B cell (primary cell): ENCODE measurements around the gene KCNE1. TPM values are rescaled to one million over a fixed set of nuclear protein-coding genes. Genes with fewer than 3 reads are reported as not detected.
A peak's percentile ranks its signal among the peaks of the same experiment; 100 is the strongest.

ENCODE experiments used
- ATAC-seq: fragments of 200-7000 bp; cut with Tn5 transposase; one replicate; pipeline ENCODE4 v1.10.0; 2021; ENCODE audit warnings: low read depth, mild to moderate bottlenecking, moderate number of reproducible peaks, moderate library complexity
- CTCF ChIA-PET: fragments of 350-600 bp; sonication (Branson Sonifier 250); formaldehyde crosslinking; loops from one replicate; lab custom pipeline; 2021; ENCODE audit warnings: antibody characterized with exemption, inconsistent platforms; lab: Charles Lee
- POLR2A ChIA-PET: fragments of 350-600 bp; sonication (Branson Sonifier 250); formaldehyde crosslinking; loops from one replicate; lab custom pipeline; 2021; ENCODE audit warnings: antibody characterized with exemption; lab: Charles Lee
- DNase-seq: peaks from one replicate; pipeline ENCODE4 v3.0.0; 2013
- H2AFZ ChIP-seq: 2 replicates; pipeline ENCODE4 v1.6.1; 2012; ENCODE audit warnings: mild to moderate bottlenecking, low read depth, low read length; ENCODE audit not compliant: insufficient read depth, poor library complexity, severe bottlenecking
- H3K27ac ChIP-seq, 2 donors: 1 replicate in 1 of 2; 2 replicates in 1 of 2; pipeline ENCODE4 v1.5.1; 2012 to 2013; ENCODE audit warnings: low read length in 2 of 2, mild to moderate bottlenecking in 2 of 2, moderate library complexity in 1 of 2
- H3K27me3 ChIP-seq, 4 experiments: fragments of 200-600 bp in 1 of 4; sonication (generic) in 1 of 4; replicated peaks in 1 of 4; 1 replicate in 2 of 4; 2 replicates in 2 of 4; pipeline versions ENCODE4 v1.6.1 to v1.7.0; 2013 to 2016; ENCODE audit warnings: low read length in 3 of 4, mild to moderate bottlenecking in 2 of 4, mixed read lengths in 1 of 4, moderate library complexity in 1 of 4; ENCODE audit not compliant: insufficient read depth in 4 of 4, control insufficient read depth in 3 of 4; ENCODE audit errors: control extremely low read depth in 1 of 4
- H3K36me3 ChIP-seq, 2 experiments: replicated peaks in 1 of 2; 1 replicate in 1 of 2; 2 replicates in 1 of 2; pipeline versions ENCODE4 v1.6.1 to v1.7.1; 2013; ENCODE audit warnings: low read length in 1 of 2; ENCODE audit not compliant: insufficient read depth in 2 of 2, control insufficient read depth in 1 of 2; ENCODE audit errors: control extremely low read depth in 1 of 2, extremely low read depth in 1 of 2
- H3K4me1 ChIP-seq, 2 donors: fragments of 200-600 bp in 1 of 2; sonication (generic) in 1 of 2; 1 replicate in 1 of 2; 2 replicates in 1 of 2; pipeline versions ENCODE4 v1.5.1 to v1.6.1; 2013 to 2017; ENCODE audit warnings: low read length in 2 of 2; ENCODE audit not compliant: control insufficient read depth in 2 of 2, insufficient read depth in 2 of 2
- H3K4me2 ChIP-seq: replicated peaks from 2 replicates; pipeline ENCODE3; 2012; ENCODE audit warnings: mild to moderate bottlenecking, low read depth, low read length; ENCODE audit not compliant: poor library complexity, severe bottlenecking
- H3K4me3 ChIP-seq, 5 experiments: fragments of 200-600 bp in 1 of 5; sonication (generic) in 1 of 5; 1 replicate in 3 of 5; 2 replicates in 2 of 5; pipeline versions ENCODE4 v1.5.1 to v1.7.0; 2011 to 2016; ENCODE audit warnings: low read length in 4 of 5, mild to moderate bottlenecking in 4 of 5, low read depth in 2 of 5, control low read depth in 1 of 5, moderate library complexity in 1 of 5; ENCODE audit not compliant: insufficient read depth in 1 of 5; ENCODE audit errors: control extremely low read depth in 1 of 5, extremely low read depth in 1 of 5
- H3K79me2 ChIP-seq: fragments of 200-600 bp; sonication (generic); one replicate; pipeline ENCODE4 v1.6.0; 2016; ENCODE audit warnings: low read length; ENCODE audit not compliant: control insufficient read depth, insufficient read depth
- H3K9ac ChIP-seq: fragments of 200-600 bp; sonication (generic); 2 replicates; pipeline ENCODE4 v1.6.1; 2017; ENCODE audit warnings: mild to moderate bottlenecking, low read length, moderate library complexity
- H3K9me3 ChIP-seq, 3 donors: one replicate each; pipeline versions ENCODE4 v1.6.1 to v1.7.1; 2013; ENCODE audit warnings: low read length in 2 of 3; ENCODE audit not compliant: control insufficient read depth in 2 of 3, insufficient read depth in 1 of 3; ENCODE audit errors: control extremely low read depth in 1 of 3
- H4K20me1 ChIP-seq: 2 replicates; pipeline ENCODE4 v1.6.0; 2012; ENCODE audit warnings: mild to moderate bottlenecking, low read length; ENCODE audit not compliant: insufficient read depth, control insufficient read depth, poor library complexity, severe bottlenecking
- H3K27ac Mint-ChIP-seq: one replicate; pipeline ENCODE4 v1.8.0; 2021; ENCODE audit warnings: mixed read lengths
- H3K27me3 Mint-ChIP-seq: one replicate; pipeline ENCODE4 v1.8.0; 2021; ENCODE audit warnings: mixed read lengths
- H3K4me1 Mint-ChIP-seq: one replicate; pipeline ENCODE4 v1.8.0; 2021; ENCODE audit warnings: mixed read lengths
- H3K4me3 Mint-ChIP-seq: one replicate; pipeline ENCODE4 v1.8.0; 2021; ENCODE audit warnings: mixed read lengths
- H3K9me3 Mint-ChIP-seq: one replicate; pipeline ENCODE4 v1.8.0; 2022; ENCODE audit warnings: mixed read lengths; ENCODE audit not compliant: insufficient read depth
- CTCF ChIP-seq: fragments of 200-600 bp; IDR thresholded peaks from one replicate; pipeline ENCODE4 v1.8.0; 2022; ENCODE audit warnings: antibody characterized with exemption, mild to moderate bottlenecking
- EZH2 ChIP-seq: IDR thresholded peaks from 2 replicates; pipeline ENCODE4 v1.6.1; 2012; ENCODE audit warnings: borderline replicate concordance, low read depth, mild to moderate bottlenecking, moderate library complexity, low read length; ENCODE audit not compliant: insufficient read depth, poor library complexity, severe bottlenecking
- WGBS: methylation state at CpG from one replicate; pipeline ENCODE4 v1.1.5; 2013; ENCODE audit warnings: missing lambda C conversion rate; ENCODE audit not compliant: insufficient coverage; 5-methylcytosine and 5-hydroxymethylcytosine counted together
- intact Hi-C: fragments of 100-400 bp; cut with micrococcal nuclease; formaldehyde crosslinking; loops from one replicate; pipeline ENCODE4 v1.10.0; 2022
- polyA plus RNA-seq: library from polyadenylated mRNA; depleted of rRNA; stranded (reverse); fragments of >200 nt; gene quantifications from 2 replicates; pipeline ENCODE4 v1.2.3, GENCODE V29; 2012
- total RNA-seq, 2 donors: library from RNA; stranded (reverse); fragments of 120-200 nt in 1 of 2; gene quantifications; 1 replicate in 1 of 2; 2 replicates in 1 of 2; pipeline versions ENCODE4 v1.2.3 to v1.2.4, GENCODE V29; 2013 to 2022

The KCNE1 gene
- total and polyA plus RNA-seq, 2 donors (not counting 1 experiment from before 2014, with no cell fraction given) = 0.10 to 0.17 TPM

GRCh38 chr21:34510148-34511142, 1.6 kb downstream of the KCNE1 start:
- Histone ChIP-seq H3K27ac (no peak overlapping the region), H3K79me2 (no peaks in the 10 kb centered on the region), H3K36me3 (no peaks in the 10 kb centered on the region), H3K27me3 (no peaks in the 10 kb centered on the region), H3K4me3 (peak overlapping the region in 1 of 5 experiments; percentile 60), H4K20me1 (no peaks in the 10 kb centered on the region), H3K4me2 (no peak overlapping the region), H3K9me3 (no peaks in the 10 kb centered on the region), H3K9ac (no peak overlapping the region), H3K4me1 (no peaks in the 10 kb centered on the region), H2AFZ (no peak overlapping the region)
- ChIA-PET POLR2A (no interaction called here), CTCF (interaction anchor here (0.9 to 1.6 kb wide), 3 partner anchors 92 to 1329 kb away, joined by 4 to 9 read pairs (median 4); no protein-coding TSS in a partner anchor)
- no peaks in the 10 kb centered on the region for H3K4me1 Mint-ChIP-seq
- H3K27ac Mint-ChIP-seq = no peak overlapping the region
- ATAC-seq (no peak), DNase-seq (peak; percentile 32)
- intact Hi-C loops = no loop called here
- 79% methylated on average over 13 of the region's 15 CpGs for WGBS
- H3K27me3 Mint-ChIP-seq = no peaks in the 10 kb centered on the region
- H3K4me3 Mint-ChIP-seq = no peak overlapping the region
- TF ChIP-seq CTCF = no peak
- no peak for TF ChIP-seq EZH2
- no peaks in the 10 kb centered on the region for H3K9me3 Mint-ChIP-seq

- ChIA-PET CTCF (interaction anchor here (0.7 to 3.4 kb wide), 3 partner anchors 93 to 1329 kb away, joined by 3 to 18 read pairs (median 4); no protein-coding TSS in a partner anchor), POLR2A (no interaction called here)
- Mint-ChIP-seq H3K27me3 (peaks cover 8% of the 10 kb centered on the region), H3K27ac (no peak overlapping the region), H3K4me3 (no peak overlapping the region), H3K9me3 (no peaks in the 10 kb centered on the region), H3K4me1 (no peaks in the 10 kb centered on the region)
- TF ChIP-seq EZH2 = no peak
- no peak for TF ChIP-seq CTCF
- ATAC-seq (no peak), DNase-seq (no peak)
- Histone ChIP-seq H3K9ac (no peak overlapping the region), H3K36me3 (no peaks in the 10 kb centered on the region), H2AFZ (no peak overlapping the region), H3K4me1 (no peaks in the 10 kb centered on the region), H3K4me3 (no peak overlapping the region), H3K4me2 (no peak overlapping the region), H3K27ac (no peak overlapping the region), H3K79me2 (no peaks in the 10 kb centered on the region), H4K20me1 (no peaks in the 10 kb centered on the region), H3K9me3 (no peaks in the 10 kb centered on the region), H3K27me3 (peaks cover 0 to 2% (median 0%) of the 10 kb centered on the region in 4 experiments)
- intact Hi-C loops = no loop called here
- WGBS = 86% methylated on average over 4 of the region's 4 CpGs
Observed at GRCh38 chr21:34509151-34509550, 2.9 kb downstream of the KCNE1 start.
